Ishikawa (cell line): ENCODE results near the gene CLDND1.

Experiments
- CEBPB ChIP-seq: IDR thresholded peaks from 2 replicates; pipeline ENCODE4 v1.6.1; 2012
- CREB1 ChIP-seq: IDR thresholded peaks from 2 replicates; pipeline ENCODE4 v1.6.1; 2012; ENCODE audit warnings: low read depth
- EGR1 ChIP-seq: IDR thresholded peaks from 2 replicates; pipeline ENCODE4 v1.6.1; 2012
- EP300 ChIP-seq: IDR thresholded peaks from 2 replicates; pipeline ENCODE4 v1.6.1; 2012; ENCODE audit warnings: borderline replicate concordance
- FOXM1 ChIP-seq: IDR thresholded peaks from 2 replicates; pipeline ENCODE4 v1.6.1; 2012; ENCODE audit warnings: low read depth, borderline replicate concordance
- NFIC ChIP-seq: IDR thresholded peaks from 2 replicates; pipeline ENCODE4 v1.6.1; 2012
- RAD21 ChIP-seq: IDR thresholded peaks from 2 replicates; pipeline ENCODE4 v1.6.1; 2012; ENCODE audit warnings: low read depth
- TAF1 ChIP-seq: IDR thresholded peaks from 2 replicates; pipeline ENCODE4 v1.6.1; 2012; ENCODE audit warnings: low read depth, mild to moderate bottlenecking
- TCF12 ChIP-seq: IDR thresholded peaks from 2 replicates; pipeline ENCODE4 v1.6.1; 2012; ENCODE audit warnings: low read depth
- ZBTB7A ChIP-seq: IDR thresholded peaks from 2 replicates; pipeline ENCODE4 v1.6.1; 2012; ENCODE audit warnings: low read depth
- TF ChIP-seq, protein P1 (sequence below): IDR thresholded peaks from 2 replicates; pipeline ENCODE4 v1.6.1; 2012; ENCODE audit warnings: low read depth, mild to moderate bottlenecking

DNA sequence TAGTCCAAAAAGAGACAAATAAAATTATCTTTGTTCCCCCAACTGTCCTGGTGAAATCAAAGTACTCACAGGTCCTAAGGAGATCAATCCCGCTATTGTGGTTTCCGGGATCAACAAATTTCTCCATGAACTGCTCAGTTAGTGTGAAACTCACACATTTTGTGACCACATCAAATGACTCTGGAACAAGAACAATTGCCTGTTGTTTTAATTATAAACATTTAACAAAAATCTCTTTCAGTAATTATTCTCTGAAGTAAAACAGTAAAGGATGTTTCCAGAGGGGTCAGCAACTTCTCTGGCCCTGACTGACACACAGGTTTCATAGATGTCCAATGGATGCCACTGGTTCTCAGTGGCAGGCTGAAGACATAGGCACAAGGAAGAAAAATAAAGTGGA, 3.9 kb downstream of the CLDND1 start:
- TF ChIP-seq FOXM1 (no peak), ZBTB7A (no peak), EGR1 (no peak), TAF1 (no peak), EP300 (no peak), TCF12 (no peak), CEBPB (no peak), NFIC (no peak), RAD21 (no peak), CREB1 (no peak)
- TF ChIP-seq, protein P1, sequence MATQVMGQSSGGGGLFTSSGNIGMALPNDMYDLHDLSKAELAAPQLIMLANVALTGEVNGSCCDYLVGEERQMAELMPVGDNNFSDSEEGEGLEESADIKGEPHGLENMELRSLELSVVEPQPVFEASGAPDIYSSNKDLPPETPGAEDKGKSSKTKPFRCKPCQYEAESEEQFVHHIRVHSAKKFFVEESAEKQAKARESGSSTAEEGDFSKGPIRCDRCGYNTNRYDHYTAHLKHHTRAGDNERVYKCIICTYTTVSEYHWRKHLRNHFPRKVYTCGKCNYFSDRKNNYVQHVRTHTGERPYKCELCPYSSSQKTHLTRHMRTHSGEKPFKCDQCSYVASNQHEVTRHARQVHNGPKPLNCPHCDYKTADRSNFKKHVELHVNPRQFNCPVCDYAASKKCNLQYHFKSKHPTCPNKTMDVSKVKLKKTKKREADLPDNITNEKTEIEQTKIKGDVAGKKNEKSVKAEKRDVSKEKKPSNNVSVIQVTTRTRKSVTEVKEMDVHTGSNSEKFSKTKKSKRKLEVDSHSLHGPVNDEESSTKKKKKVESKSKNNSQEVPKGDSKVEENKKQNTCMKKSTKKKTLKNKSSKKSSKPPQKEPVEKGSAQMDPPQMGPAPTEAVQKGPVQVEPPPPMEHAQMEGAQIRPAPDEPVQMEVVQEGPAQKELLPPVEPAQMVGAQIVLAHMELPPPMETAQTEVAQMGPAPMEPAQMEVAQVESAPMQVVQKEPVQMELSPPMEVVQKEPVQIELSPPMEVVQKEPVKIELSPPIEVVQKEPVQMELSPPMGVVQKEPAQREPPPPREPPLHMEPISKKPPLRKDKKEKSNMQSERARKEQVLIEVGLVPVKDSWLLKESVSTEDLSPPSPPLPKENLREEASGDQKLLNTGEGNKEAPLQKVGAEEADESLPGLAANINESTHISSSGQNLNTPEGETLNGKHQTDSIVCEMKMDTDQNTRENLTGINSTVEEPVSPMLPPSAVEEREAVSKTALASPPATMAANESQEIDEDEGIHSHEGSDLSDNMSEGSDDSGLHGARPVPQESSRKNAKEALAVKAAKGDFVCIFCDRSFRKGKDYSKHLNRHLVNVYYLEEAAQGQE = no peak
